DND-41 (cell line): ENCODE results near the gene SLC4A9.

Experiments used
- ATAC-seq: fragments of 200-7000 bp; cut with Tn5 transposase; 3 replicates; pipeline ENCODE4 v1.9.1; 2021; ENCODE audit warnings: low read depth; ENCODE audit not compliant: insufficient read depth
- DNase-seq: peaks from one replicate; pipeline ENCODE4 v3.0.0-alpha.2; 2020
- H2AFZ ChIP-seq: 2 replicates; pipeline ENCODE4 v1.6.0; 2012; ENCODE audit warnings: low read depth, low read length
- H3K27ac ChIP-seq: 2 replicates; pipeline ENCODE4 v1.5.1; 2012; ENCODE audit warnings: low read length, inconsistent platforms
- H3K27me3 ChIP-seq: fragments of 200-600 bp; sonication (generic); 2 replicates; pipeline ENCODE4 v1.6.0; 2012; ENCODE audit warnings: low read length, mild to moderate bottlenecking, inconsistent platforms; ENCODE audit not compliant: insufficient read depth, poor library complexity
- H3K36me3 ChIP-seq: 2 replicates; pipeline ENCODE4 v1.5.1; 2012; ENCODE audit warnings: low read length, inconsistent platforms; ENCODE audit not compliant: insufficient read depth
- H3K4me1 ChIP-seq: 2 replicates; pipeline ENCODE4 v1.5.1; 2012; ENCODE audit warnings: mild to moderate bottlenecking, low read length; ENCODE audit not compliant: insufficient read depth
- H3K4me2 ChIP-seq: 2 replicates; pipeline ENCODE4 v1.6.0; 2012; ENCODE audit warnings: mild to moderate bottlenecking, moderate library complexity, low read length, inconsistent platforms; ENCODE audit not compliant: insufficient read depth
- H3K4me3 ChIP-seq, 2 experiments: fragments of 200-600 bp in 1 of 2; shearing (Covaris generic) in 1 of 2; 2 replicates each; pipeline ENCODE4 v1.5.1; 2012 to 2016; ENCODE audit warnings: inconsistent platforms in 2 of 2, low read length in 2 of 2, mild to moderate bottlenecking in 2 of 2, low read depth in 1 of 2, moderate library complexity in 1 of 2
- H3K79me2 ChIP-seq: 2 replicates; pipeline ENCODE4 v1.6.0; 2012; ENCODE audit warnings: low read length, inconsistent platforms; ENCODE audit not compliant: insufficient read depth
- H3K9ac ChIP-seq: 2 replicates; pipeline ENCODE4 v1.6.0; 2012; ENCODE audit warnings: low read depth, mild to moderate bottlenecking, inconsistent platforms, low read length, moderate library complexity
- H3K9me3 ChIP-seq: 2 replicates; pipeline ENCODE4 v1.5.1; 2012; ENCODE audit warnings: low read length, moderate library complexity, mild to moderate bottlenecking, inconsistent platforms; ENCODE audit not compliant: insufficient read depth, severe bottlenecking
- H4K20me1 ChIP-seq: 2 replicates; pipeline ENCODE4 v1.6.0; 2012; ENCODE audit warnings: low read length; ENCODE audit not compliant: insufficient read depth
- EZH2 ChIP-seq: IDR thresholded peaks from 3 replicates; pipeline ENCODE4 v1.6.1; 2012; ENCODE audit warnings: borderline replicate concordance, low read depth, mild to moderate bottlenecking, moderate library complexity, low read length, inconsistent platforms; ENCODE audit not compliant: severe bottlenecking
- TF ChIP-seq, protein P1 (sequence below): IDR thresholded peaks from 2 replicates; pipeline ENCODE4 v1.5.1; 2012; ENCODE audit warnings: borderline replicate concordance, low read length, moderate library complexity, mild to moderate bottlenecking; ENCODE audit not compliant: poor library complexity, severe bottlenecking; ENCODE audit errors: extremely low read depth

The SLC4A9 gene

GRCh38 chr5:140400730-140401361 lies 40.9 kb downstream of the SLC4A9 start:
- peaks cover 41% of the 10 kb centered on the region for H3K4me1 ChIP-seq
- H3K36me3 ChIP-seq: peaks cover 22% of the 10 kb centered on the region
- H3K27ac ChIP-seq: peak overlapping the region; percentile 94
- no peaks in the 10 kb centered on the region for H3K9me3 ChIP-seq
- DNase-seq: peak; percentile 91
- peaks cover 34% of the 10 kb centered on the region for H4K20me1 ChIP-seq
- H2AFZ ChIP-seq: peak overlapping the region; percentile 85
- peak overlapping the region; percentile 67 for H3K9ac ChIP-seq
- peak overlapping the region; percentile 27 to 64 for H3K4me3 ChIP-seq
- peak; percentile 73 for ATAC-seq
- TF ChIP-seq EZH2: no peak
- TF ChIP-seq, protein P1, sequence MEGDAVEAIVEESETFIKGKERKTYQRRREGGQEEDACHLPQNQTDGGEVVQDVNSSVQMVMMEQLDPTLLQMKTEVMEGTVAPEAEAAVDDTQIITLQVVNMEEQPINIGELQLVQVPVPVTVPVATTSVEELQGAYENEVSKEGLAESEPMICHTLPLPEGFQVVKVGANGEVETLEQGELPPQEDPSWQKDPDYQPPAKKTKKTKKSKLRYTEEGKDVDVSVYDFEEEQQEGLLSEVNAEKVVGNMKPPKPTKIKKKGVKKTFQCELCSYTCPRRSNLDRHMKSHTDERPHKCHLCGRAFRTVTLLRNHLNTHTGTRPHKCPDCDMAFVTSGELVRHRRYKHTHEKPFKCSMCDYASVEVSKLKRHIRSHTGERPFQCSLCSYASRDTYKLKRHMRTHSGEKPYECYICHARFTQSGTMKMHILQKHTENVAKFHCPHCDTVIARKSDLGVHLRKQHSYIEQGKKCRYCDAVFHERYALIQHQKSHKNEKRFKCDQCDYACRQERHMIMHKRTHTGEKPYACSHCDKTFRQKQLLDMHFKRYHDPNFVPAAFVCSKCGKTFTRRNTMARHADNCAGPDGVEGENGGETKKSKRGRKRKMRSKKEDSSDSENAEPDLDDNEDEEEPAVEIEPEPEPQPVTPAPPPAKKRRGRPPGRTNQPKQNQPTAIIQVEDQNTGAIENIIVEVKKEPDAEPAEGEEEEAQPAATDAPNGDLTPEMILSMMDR: no peak
- peaks cover 70% of the 10 kb centered on the region for H3K79me2 ChIP-seq
- peak overlapping the region; percentile 90 for H3K4me2 ChIP-seq
- H3K27me3 ChIP-seq: no peaks in the 10 kb centered on the region

- Histone ChIP-seq H3K36me3 (peaks cover 29% of the 10 kb centered on the region), H3K27ac (peak within 1 kb of the TSS; percentile 94), H3K4me2 (peak within 1 kb of the TSS; percentile 93), H2AFZ (peak within 1 kb of the TSS; percentile 85), H3K9ac (peak within 1 kb of the TSS; percentile 85), H3K4me3 (peak within 1 kb of the TSS; percentile 56 to 64), H3K79me2 (peaks cover 75% of the 10 kb centered on the region), H3K4me1 (peaks cover 41% of the 10 kb centered on the region), H3K27me3 (no peaks in the 10 kb centered on the region), H4K20me1 (peaks cover 42% of the 10 kb centered on the region), H3K9me3 (no peaks in the 10 kb centered on the region)
- peak; percentile 99 for DNase-seq
- TF ChIP-seq, protein P1: no peak
- TF ChIP-seq EZH2: no peak
- peak; percentile 83 for ATAC-seq
Measured at GRCh38 chr5:140401362-140402257, 41.6 kb downstream of the SLC4A9 start, which contains the start of gene ANKHD1. ANKHD1 (plus strand) TSS chr5:140401833; CDS start chr5:140401968, 135 bp downstream.

- ATAC-seq: peak; percentile 44
- no peaks in the 10 kb centered on the region for H3K9me3 ChIP-seq
- H3K27me3 ChIP-seq: no peaks in the 10 kb centered on the region
- peaks cover 46% of the 10 kb centered on the region for H4K20me1 ChIP-seq
- TF ChIP-seq, protein P1: no peak
- no peak for TF ChIP-seq EZH2
- DNase-seq: peak; percentile 82
- H3K4me2 ChIP-seq: peak overlapping the region; percentile 93
- peaks cover 33% of the 10 kb centered on the region for H3K36me3 ChIP-seq
- H3K79me2 ChIP-seq: peaks cover 84% of the 10 kb centered on the region
- H3K9ac ChIP-seq: peak overlapping the region; percentile 85
- H3K4me3 ChIP-seq: peak overlapping the region; percentile 56 to 64
- H3K4me1 ChIP-seq: peaks cover 45% of the 10 kb centered on the region
- H3K27ac ChIP-seq: peak overlapping the region; percentile 87
- peak overlapping the region; percentile 78 for H2AFZ ChIP-seq
Measured at GRCh38 chr5:140402258-140403074, 42.5 kb downstream of the SLC4A9 start.
